Neural progenitor cell (in vitro differentiated cells): ENCODE data around the gene ZKSCAN1.

ENCODE experiments used
- EZH2 ChIP-seq: fragments of 200-600 bp; sonication (generic); IDR thresholded peaks from 2 replicates; pipeline ENCODE4 v1.6.1; 2017; ENCODE audit warnings: antibody characterized with exemption, mild to moderate bottlenecking, moderate library complexity
- EZH2phosphoT487 ChIP-seq: fragments of 200-600 bp; sonication (generic); IDR thresholded peaks from 2 replicates; pipeline ENCODE4 v1.6.1; 2017; ENCODE audit warnings: antibody characterized with exemption
- TF ChIP-seq, protein P1 (sequence below): fragments of 200-600 bp; sonication (generic); IDR thresholded peaks from 2 replicates; pipeline ENCODE4 v1.5.1; 2017; ENCODE audit warnings: antibody characterized with exemption, mild to moderate bottlenecking

DNA sequence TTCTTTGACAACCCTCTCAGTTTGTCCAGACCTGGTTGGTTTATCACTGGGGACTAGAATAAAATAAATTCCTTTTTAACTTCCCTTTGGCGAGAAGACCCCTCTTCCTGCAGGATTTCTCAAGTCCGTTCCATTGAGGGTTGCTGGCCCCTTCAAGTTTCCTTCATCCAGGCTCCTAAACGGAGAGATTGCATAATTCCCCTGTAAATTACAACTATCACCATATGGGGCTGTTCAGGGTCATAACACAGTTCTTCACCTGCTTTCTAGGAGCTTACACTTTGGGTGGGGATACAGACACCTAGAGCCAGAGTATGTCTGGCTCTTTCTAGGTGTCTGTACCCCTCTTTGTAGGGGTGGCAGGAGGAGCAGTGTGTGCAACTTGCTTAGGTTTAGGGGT, 70.1 kb downstream of the ZKSCAN1 start:
- TF ChIP-seq, protein P1, sequence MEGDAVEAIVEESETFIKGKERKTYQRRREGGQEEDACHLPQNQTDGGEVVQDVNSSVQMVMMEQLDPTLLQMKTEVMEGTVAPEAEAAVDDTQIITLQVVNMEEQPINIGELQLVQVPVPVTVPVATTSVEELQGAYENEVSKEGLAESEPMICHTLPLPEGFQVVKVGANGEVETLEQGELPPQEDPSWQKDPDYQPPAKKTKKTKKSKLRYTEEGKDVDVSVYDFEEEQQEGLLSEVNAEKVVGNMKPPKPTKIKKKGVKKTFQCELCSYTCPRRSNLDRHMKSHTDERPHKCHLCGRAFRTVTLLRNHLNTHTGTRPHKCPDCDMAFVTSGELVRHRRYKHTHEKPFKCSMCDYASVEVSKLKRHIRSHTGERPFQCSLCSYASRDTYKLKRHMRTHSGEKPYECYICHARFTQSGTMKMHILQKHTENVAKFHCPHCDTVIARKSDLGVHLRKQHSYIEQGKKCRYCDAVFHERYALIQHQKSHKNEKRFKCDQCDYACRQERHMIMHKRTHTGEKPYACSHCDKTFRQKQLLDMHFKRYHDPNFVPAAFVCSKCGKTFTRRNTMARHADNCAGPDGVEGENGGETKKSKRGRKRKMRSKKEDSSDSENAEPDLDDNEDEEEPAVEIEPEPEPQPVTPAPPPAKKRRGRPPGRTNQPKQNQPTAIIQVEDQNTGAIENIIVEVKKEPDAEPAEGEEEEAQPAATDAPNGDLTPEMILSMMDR = no peak
- TF ChIP-seq EZH2phosphoT487 (no peak), EZH2 (no peak)
